ENCODE results near the gene FAF2. TPM values are rescaled to one million over a fixed set of nuclear protein-coding genes. Genes with fewer than 3 reads are reported as not detected.

FAF2 gene
- total RNA-seq, 4 donors from 2014 or later, result 12.3 to 47.8 (median 32.5) TPM

- DNase-seq, result no peak
- Histone ChIP-seq H3K27me3 (no peaks in the 10 kb centered on the region), H3K9me3 (no peaks in the 10 kb centered on the region), H3K4me3 (no peak overlapping the region), H3K4me1 (no peaks in the 10 kb centered on the region), H3K27ac (no peak overlapping the region), H3K36me3 (no peaks in the 10 kb centered on the region)
- intact Hi-C loops (cut with DNase I; ENCODE audit: low total_unique reads), result no loop called here
- TF ChIP-seq POLR2A (IDR thresholded peaks at IDR 0.05), result no peak
- TF ChIP-seq CTCF (IDR thresholded peaks at IDR 0.05), result no peak
These were observed 22.4 kb downstream of the FAF2 start for GRCh38 chr5:176470539-176470938.

DNA sequence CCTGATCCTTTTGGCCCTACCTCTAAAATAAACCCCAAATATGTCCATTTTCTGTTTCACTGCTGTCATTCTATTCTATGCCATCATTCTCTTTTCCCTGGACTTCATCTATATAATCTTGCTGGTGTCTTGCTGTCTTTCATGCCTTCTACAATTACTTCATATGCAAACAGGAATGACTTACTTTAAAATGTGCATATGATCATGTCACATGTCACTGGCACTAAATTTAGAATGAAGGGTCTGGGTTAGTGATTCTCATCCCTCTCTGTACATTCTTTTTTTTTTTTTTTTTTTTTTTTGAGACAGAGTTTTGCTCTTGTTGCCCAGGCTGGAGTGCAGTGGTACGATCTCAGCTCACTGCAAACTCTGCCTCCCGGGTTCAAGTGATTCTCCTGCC, 22.9 kb downstream of the FAF2 start:
- H3K27ac ChIP-seq, result no peak overlapping the region
- H3K27me3 ChIP-seq, result no peaks in the 10 kb centered on the region
- H3K4me1 ChIP-seq, result no peaks in the 10 kb centered on the region
- H3K36me3 ChIP-seq, result no peaks in the 10 kb centered on the region
- TF ChIP-seq POLR2A (IDR thresholded peaks at IDR 0.05) (no peak), CTCF (IDR thresholded peaks at IDR 0.05) (no peak)
- no peak for DNase-seq
- intact Hi-C loops (cut with DNase I; ENCODE audit: low total_unique reads), result no loop called here
- no peak overlapping the region for H3K4me3 ChIP-seq
- no peaks in the 10 kb centered on the region for H3K9me3 ChIP-seq

- Histone ChIP-seq H3K9me3 (no peaks in the 10 kb centered on the region), H3K27ac (no peak overlapping the region), H3K4me3 (no peak overlapping the region), H3K4me1 (no peaks in the 10 kb centered on the region), H3K27me3 (no peaks in the 10 kb centered on the region), H3K36me3 (no peaks in the 10 kb centered on the region)
- intact Hi-C loops (cut with DNase I; ENCODE audit: low total_unique reads), result no loop called here
- DNase-seq, result no peak
- TF ChIP-seq CTCF (IDR thresholded peaks at IDR 0.05), result no peak
- TF ChIP-seq POLR2A (IDR thresholded peaks at IDR 0.05), result no peak
These were observed 25.3 kb downstream of the FAF2 start for GRCh38 chr5:176473335-176474006.

DNA sequence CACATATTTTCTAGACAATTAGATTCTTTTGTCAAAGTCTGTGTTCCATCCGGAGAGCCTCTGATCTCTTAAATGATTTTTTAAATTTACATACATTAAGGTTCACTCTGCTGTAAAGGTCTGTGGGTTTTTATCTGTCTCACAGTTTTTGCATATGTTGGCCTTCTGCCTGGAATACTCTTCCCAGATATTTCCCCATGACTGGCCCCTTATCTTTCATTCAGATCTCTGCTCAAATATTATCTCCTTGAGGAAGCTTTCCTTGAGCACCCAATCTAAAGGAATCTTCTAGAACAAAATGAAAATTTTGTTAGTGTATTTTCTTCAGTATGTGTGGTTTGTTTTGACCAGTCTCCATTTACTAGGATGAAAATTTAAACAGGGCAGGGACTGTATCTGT, 26.3 kb downstream of the FAF2 start:
- no peaks in the 10 kb centered on the region for H3K9me3 ChIP-seq
- no peak overlapping the region for H3K27ac ChIP-seq
- H3K4me1 ChIP-seq, result no peaks in the 10 kb centered on the region
- DNase-seq, result no peak
- no peaks in the 10 kb centered on the region for H3K36me3 ChIP-seq
- H3K27me3 ChIP-seq, result no peaks in the 10 kb centered on the region
- TF ChIP-seq POLR2A (IDR thresholded peaks at IDR 0.05), result no peak
- no peak for TF ChIP-seq CTCF (IDR thresholded peaks at IDR 0.05)
- no peak overlapping the region for H3K4me3 ChIP-seq
- intact Hi-C loops (cut with DNase I; ENCODE audit: low total_unique reads), result no loop called here

- no peak for TF ChIP-seq POLR2A (IDR thresholded peaks at IDR 0.05)
- TF ChIP-seq CTCF (IDR thresholded peaks at IDR 0.05), result no peak
- Histone ChIP-seq H3K4me3 (no peak overlapping the region), H3K4me1 (no peaks in the 10 kb centered on the region), H3K27ac (no peak overlapping the region), H3K9me3 (no peaks in the 10 kb centered on the region), H3K36me3 (no peaks in the 10 kb centered on the region), H3K27me3 (no peaks in the 10 kb centered on the region)
- DNase-seq, result no peak
- intact Hi-C loops (cut with DNase I; ENCODE audit: low total_unique reads), result no loop called here
These were observed 33.5 kb downstream of the FAF2 start for GRCh38 chr5:176481711-176482110.
